SKM-1 treated with dmso at 0.1 percent for 144 hours (cell line): ENCODE results near the gene SPATA22.
"Not testable (repeated sequence)": the region's sequence is repeated elsewhere in the genome, so short reads cannot be mapped to it uniquely, and the experiment has no call there.

Experiments
- DNase-seq: peaks from one replicate; lab custom pipeline; 2025; ENCODE audit not compliant: unreplicated experiment; lab: John Stamatoyannopoulos, UW

The SPATA22 gene

DNA sequence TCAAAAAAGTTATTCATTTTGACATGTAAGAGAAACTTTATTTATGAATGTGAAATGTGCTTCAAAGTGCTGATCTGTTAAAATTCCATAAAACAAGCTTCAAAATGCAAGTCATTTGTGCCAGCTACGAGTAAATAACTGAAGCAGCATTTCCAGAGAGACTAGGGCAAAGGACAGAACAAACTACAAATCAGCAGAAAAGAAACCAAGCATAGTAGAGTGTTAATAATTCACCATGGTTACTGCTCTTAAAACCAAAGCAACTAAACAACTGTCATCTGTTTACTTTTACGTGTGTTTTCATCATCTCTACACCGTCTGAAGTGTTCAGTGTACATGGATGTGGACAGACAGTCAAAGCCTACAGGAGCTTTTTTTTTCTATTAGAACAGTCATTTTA is 2.6 kb upstream of the SPATA22 start:
- no peak for DNase-seq

DNA sequence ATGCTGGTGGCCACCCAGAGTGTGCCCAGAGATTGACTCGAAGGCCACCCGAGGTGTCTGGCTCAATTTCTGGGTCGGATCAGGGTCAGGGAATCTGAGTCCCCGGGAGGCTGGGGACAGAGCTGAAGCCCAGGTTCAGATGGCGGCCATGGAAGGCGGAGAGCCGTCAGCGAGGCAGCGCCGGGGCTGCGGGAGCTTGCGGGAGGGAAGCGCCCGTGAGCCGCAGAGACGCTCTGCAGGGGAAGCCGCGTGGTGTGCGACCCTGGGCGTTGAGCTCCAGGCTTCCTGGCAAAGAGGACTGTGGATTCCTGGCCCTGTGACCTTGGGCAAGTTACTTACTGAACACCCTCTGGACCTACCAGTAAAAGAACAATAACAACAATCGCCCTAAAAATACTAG is 518 bp upstream of the SPATA22 start:
- DNase-seq = no peak

DNA sequence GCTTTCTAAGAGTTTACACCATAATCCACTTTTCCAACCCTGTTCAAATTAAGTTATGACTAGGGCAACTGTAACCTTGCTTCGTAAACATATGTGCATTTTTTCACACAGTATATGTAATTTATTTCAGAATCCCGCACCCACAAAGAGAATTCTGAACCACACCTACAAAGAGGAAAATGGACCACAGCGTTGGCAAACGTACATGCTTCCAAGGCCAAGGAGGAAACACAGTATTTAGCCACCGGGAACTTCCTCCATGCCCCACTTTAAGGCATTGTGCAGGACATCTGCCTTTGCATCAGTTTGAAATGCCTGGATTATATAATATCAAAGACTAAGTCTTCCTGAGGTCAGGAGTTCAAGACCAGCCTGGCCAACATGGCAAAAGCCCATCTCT is 2.1 kb downstream of the SPATA22 start:
- DNase-seq = no peak

DNA sequence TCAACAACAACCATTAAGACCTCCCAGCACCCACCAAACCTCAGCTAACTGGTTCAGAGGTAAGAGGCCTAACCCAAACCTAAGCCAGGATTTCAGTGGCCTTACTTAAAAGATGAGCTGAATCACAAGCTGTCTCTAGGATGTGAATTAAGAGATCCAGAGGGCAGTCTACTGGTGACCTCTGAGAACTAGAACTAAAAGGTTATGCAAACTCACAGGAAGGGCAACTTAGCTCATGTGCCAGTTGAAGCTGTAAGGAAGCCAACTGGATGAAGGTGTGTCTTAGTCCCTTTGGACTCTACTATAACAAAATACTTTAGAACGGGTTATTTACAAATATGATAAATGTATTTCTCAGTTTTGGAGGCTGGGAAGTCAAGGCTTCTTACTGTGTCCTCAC is 5.3 kb downstream of the SPATA22 start:
- not testable (repeated sequence) for DNase-seq

DNA sequence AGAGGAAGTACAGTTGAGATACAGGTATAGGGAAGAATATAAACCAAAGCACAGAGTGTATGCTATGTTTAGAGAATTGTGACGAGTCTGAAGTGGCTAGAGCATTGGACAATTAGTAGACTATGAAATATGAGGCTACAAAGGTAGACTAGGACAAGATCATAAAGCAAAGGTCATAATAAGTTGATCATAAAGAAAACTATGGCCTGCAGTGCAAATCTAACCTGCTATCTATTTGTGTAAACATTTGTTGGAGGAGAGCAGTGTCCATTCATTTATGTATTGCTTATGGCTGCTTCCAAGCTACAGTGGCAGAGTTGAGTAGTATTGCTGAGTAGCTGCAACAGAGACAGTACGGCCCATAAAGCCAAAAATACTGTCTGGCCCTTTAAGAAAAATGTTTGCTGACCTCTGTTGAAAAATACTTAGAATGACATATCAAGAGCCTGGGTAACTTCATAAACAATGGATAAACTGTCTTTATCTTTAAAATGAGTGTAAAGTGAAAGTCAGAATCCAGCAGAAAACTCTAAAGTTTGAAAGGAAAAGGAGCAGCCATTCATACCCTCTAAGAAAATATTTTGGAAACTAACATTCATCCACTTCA is 23.5 kb downstream of the SPATA22 start:
- DNase-seq = no peak

DNA sequence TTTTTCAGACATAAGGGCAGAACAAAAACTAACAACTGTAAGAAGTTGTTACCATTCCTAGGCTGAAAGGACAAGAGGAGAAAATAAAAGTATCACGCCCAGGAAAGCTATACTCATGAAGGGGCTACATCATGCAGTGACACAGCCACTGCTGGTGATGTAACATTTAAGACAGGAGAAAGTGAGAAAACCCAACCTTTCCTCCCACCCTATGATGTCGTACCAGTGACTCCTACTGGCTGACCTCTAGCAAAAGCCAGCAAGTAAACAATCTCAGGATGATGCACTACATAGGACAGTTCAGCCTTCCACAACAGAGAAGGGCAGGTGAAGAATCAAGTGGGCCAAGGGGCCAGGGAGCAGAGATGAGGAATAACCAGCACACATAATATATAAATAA is 24.0 kb downstream of the SPATA22 start:
- DNase-seq = no peak

DNA sequence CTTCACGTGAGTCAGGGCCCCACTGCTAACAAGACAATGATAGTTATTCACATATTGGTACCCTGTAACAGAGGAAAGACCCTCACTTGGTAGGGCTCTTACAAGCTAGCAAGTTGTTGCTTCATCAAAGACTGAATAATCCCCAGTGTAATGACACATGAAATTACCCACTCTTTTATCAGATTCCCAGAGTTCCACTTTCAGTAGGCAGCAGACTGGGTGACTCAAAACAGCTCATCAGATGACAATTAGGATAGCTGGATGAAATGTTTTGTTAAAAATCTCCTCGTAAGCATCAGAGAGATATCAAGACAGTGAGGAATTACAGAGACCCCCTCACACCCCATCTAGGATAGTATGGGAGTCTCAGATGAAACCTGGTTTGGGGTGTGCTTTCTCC is 31.2 kb downstream of the SPATA22 start:
- no peak for DNase-seq

DNA sequence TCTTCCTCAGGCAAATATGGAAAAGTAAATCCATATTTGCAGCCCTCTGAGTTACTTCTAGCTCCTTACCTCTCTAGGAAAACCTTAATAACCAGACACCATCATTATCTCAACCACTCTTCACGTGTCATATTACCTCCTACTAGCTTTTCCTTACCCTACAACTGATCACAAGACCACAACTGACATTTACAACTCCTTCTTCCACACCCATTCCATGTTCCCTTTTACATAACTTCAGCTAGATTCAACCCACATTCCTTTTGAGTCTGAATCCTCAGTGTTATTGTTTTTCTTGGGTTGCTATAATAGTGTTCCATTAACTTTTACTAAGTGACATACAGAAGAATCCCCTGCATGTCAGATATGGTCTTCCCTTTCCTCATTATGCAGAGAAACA is 33.3 kb downstream of the SPATA22 start:
- no peak for DNase-seq

DNA sequence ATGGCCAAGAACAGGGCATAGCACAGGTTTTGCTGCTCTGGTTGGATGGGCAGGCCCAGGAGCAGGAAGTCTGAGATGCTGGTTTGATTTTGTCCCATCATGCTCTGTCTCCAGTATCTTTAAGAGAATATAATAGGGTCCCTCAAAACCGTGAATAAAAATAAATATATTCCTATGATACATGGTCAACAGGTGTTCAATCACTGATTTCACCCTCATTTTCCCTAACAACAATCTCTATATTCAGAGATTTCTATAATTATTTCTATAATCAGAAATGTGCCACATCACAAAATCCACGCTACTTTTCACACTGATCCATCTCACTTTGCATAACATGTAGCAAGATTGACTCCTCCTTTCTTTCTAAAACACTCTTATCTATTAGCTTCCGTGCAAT is 37.9 kb downstream of the SPATA22 start, which contains the start of gene OR1E2:
Gene OR1E2 (minus strand): TSS at position 101 of the 400 bp plus-strand sequence. CDS start 0 bp downstream, at position 101.
- DNase-seq = no peak

DNA sequence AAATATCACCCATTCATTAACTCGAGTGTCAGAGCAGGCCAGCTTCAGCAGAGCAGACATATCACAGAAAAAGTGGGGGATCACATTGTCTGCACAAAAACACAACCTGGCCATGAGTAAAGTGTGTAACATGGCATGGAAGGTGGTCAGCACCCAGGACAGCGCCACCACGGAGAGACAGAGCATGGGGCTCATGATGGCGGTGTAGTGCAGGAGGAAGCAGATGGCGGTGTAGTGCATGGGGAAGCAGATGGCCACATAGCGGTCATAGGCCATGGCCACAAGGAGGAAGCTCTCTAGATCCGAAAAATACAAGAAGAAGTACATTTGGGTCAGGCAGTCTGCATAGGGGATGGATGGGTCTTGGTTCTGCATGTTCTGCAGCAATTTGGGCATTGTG is 38.4 kb downstream of the SPATA22 start:
- not testable (repeated sequence) for DNase-seq

DNA sequence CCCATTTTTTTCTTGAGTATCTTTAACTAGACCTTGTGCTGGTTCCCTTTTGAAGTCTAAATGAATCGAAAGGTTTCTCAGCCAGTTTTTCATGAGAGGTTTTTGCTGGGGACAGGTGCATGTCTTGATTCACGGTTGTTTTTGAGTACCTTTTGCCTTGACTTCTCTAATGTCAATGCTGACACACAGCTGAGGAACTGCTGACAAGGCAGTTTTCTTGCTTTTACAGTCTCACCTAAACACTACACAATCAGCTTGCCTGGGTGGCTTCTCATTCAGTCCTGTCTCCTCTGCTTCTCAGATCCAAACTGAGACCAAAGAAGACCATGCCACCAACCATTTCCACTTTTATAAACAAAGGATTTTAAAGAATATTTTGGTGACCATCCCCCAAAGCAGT is 53.4 kb downstream of the SPATA22 start:
- no peak for DNase-seq

DNA sequence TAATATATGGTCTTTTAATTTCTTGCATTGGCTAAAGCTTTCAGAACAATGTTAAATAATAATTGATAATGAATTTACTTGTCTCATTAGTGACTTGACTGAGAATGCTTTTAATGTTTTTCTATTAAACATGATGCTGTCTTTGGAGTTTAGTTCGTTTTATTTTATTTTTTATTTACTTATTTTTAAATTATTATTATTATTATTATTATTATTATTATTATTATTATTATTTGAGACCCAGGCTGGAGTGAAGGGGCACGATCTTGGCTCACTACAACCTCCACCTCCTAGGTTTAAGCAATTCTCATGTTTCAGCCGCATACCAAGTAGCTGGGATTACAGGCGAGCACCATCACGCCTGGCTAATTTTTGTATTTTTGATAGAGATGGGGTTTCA is 56.0 kb downstream of the SPATA22 start:
- DNase-seq = no peak

DNA sequence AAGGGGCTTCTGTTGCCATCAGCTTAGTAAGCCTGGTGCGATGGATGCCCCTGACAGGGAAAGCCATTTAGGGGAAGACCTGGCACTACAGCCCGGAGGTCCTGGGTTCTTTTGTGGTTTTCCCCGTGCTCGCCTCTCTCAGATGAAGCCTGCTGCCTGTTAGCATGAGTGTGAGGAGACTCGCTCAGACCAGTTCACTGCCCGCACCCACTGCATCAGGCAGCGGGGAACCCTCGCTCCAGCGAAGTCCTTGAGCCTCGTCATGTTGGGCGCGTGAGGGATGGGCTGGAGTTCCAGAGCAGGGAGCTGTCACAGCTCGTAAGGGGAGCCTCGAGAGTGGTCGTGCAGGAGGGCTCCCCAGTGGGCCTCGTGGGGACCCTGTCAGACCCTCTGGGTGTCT is 59.4 kb downstream of the SPATA22 start:
- DNase-seq = not testable (repeated sequence)

DNA sequence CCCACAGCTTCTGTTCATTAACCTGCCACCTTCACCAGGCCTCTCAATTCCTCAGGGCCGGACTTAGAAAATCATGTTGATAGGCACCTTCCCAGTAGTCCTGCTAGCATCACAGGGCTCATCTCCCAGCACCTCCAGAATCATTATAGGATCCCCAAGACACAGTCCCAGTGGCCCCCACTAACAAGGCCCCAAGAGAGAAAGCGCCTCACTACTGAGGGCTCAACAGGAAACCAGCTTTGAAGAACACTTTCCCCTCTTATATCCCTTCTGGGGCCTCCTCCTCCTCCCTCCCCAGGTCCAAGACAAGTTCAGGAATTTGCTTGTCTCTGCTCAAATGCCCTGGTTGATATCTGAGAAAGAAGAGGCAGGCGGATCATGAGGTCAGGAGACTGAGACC is 60.5 kb downstream of the SPATA22 start, which contains the start of gene OR3A3:
Gene OR3A3 (plus strand): TSS at position 301 of the 400 bp plus-strand sequence.
- DNase-seq = no peak

DNA sequence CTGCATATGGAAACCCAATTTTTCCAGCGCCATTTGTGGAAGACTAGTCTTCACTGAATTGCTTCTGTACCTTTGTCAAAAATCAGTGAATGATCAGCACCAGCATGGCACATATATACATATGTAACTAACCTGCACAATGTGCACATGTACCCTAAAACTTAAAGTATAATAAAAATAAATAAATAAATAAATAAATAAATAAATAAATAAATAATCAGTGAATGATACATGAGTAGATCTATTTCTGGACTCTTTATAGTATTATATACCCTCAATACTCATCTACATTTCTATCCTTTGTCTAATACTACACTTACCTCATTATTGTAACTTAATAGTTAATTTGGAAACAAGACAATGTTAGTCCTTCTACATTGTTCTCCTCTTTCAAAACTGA is 67.8 kb downstream of the SPATA22 start:
- not testable (repeated sequence) for DNase-seq

DNA sequence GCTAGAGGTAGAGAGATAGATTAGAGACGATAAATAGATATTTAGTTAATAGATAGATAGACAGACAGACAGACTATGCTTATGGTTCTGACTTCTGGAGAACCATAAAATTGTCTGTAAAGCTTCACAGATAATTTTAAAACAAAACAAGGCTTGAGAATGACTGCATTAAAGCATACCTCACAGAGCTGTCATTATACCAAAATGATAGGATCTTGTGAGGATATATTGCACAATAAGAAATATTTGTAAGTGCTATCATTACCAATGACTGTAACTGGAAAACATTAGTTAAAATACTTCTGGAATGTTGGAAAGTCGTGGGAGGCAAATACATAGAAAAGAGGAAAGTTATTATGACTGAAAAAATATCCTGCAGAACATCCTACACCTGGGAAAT is 69.8 kb downstream of the SPATA22 start:
- DNase-seq = no peak

DNA sequence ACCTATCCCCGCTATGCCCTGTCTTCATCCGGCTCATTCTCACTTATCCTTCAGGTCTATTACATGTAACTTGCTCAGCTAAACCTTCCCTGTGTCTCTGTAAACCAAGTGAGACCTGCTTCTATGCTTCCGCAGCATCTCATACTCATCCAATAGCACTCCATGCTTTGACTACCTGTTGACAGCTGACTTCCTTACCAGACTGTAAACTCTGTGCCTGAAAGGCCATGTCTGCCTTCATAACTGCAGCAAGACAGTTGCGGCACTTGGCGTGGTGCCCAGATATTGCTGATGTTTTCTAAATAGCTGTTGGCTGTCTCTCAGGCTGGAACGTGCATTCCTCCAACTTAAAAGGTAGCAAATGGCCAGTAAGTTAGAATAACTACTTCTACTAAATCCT is 71.6 kb downstream of the SPATA22 start:
- no peak for DNase-seq

DNA sequence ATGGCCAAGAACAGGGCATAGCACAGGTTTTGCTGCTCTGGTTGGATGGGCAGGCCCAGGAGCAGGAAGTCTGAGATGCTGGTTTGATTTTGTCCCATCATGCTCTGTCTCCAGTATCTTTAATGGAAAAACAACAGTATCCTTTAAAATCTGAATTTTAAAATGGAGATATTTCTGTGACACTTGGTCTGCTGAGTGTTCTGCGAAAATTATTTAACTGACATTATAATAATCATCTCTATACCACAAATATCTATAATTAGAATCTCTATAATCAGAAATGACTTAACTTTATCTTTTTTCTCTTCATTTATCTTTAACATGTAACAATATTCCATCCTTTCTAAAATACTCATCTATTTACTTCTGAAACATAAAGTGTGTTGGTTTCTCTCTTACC is 73.3 kb downstream of the SPATA22 start, which contains the start of gene OR1E1:
Gene OR1E1 (minus strand): TSS at position 101 of the 400 bp plus-strand sequence. CDS start 0 bp downstream, at position 101.
- no peak for DNase-seq

DNA sequence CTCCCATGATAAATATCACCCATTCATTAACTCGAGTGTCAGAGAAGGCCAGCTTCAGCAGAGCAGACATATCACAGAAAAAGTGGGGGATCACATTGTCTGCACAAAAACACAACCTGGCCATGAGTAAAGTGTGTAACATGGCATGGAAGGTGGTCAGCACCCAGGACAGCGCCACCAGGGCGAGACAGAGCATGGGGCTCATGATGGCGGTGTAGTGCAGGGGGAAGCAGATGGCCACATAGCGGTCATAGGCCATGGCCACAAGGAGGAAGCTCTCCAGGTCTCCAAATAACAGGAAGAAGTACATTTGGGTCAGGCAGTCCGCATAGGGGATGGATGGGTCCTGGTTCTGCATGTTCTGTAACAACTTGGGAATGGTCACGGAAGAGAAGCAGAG is 73.8 kb downstream of the SPATA22 start:
- not testable (repeated sequence) for DNase-seq
